ENCODE results near the gene KLHDC3. TPM values are rescaled to one million over a fixed set of nuclear protein-coding genes. Genes with fewer than 3 reads are reported as not detected.
A peak's percentile ranks its signal among the peaks of the same experiment; 100 is the strongest.

KLHDC3 gene
- total and polyA plus RNA-seq, 2 of the 13 experiments (the other 11 are each of a cell fraction or from before 2014, with no cell fraction given) = 78.3 to 91.5 TPM

GRCh38 chr6:43021270-43022047 lies 7.4 kb downstream of the KLHDC3 start, which contains the start of gene RRP36 (continued):
- TF ChIP-seq HIVEP1 (CRISPR knock-in tag; IDR thresholded peaks at IDR 0.05) (peak; percentile 92; the same call in 1 of the 2 replicates), ZNF773 (CRISPR knock-in tag; IDR thresholded peaks at IDR 0.05; ENCODE audit: borderline replicate concordance) (peak; percentile 45; the same call in 1 of the 2 replicates), GFI1 (CRISPR knock-in tag; IDR thresholded peaks at IDR 0.05; ENCODE audit: borderline replicate concordance) (no peak), NR3C1 (CRISPR knock-in tag; IDR thresholded peaks at IDR 0.05) (no peak), BHLHE40 (IDR thresholded peaks at IDR 0.05; ENCODE audit: low read length) (no peak), SIX1 (CRISPR knock-in tag; IDR thresholded peaks at IDR 0.05; ENCODE audit: borderline replicate concordance) (no peak), ZNF737 (CRISPR knock-in tag; IDR thresholded peaks at IDR 0.05; ENCODE audit: borderline replicate concordance) (no peak), ZSCAN25 (CRISPR knock-in tag; IDR thresholded peaks at IDR 0.05) (peak; percentile 49; the same call in 1 of the 2 replicates), ZNF282 (IDR thresholded peaks at IDR 0.05; ENCODE audit: partially characterized antibody) (no peak), KDM1A (CRISPR knock-in tag; IDR thresholded peaks at IDR 0.05) (no peak), CREM (IDR thresholded peaks at IDR 0.05) (peak; percentile 50; the same call in 1 of the 2 replicates), CREM (CRISPR knock-in tag; IDR thresholded peaks at IDR 0.05) (no peak), PBX3 (CRISPR knock-in tag; IDR thresholded peaks at IDR 0.05; ENCODE audit: borderline replicate concordance) (no peak), MZF1 (CRISPR knock-in tag; IDR thresholded peaks at IDR 0.05; ENCODE audit: borderline replicate concordance) (no peak), MXD1 (CRISPR knock-in tag; IDR thresholded peaks at IDR 0.05) (peak; percentile 44), TCF12 (IDR thresholded peaks at IDR 0.05) (no peak), TCF12 (CRISPR knock-in tag; IDR thresholded peaks at IDR 0.05) (0 out of 2 replicates have a peak, but pooled peaks have one; percentile 17), KLF16 (CRISPR knock-in tag; IDR thresholded peaks at IDR 0.05) (peak in 1 of 2 experiments; percentile 76; a peak in 1 of 4 replicates)
- TF ChIP-seq, protein P1, sequence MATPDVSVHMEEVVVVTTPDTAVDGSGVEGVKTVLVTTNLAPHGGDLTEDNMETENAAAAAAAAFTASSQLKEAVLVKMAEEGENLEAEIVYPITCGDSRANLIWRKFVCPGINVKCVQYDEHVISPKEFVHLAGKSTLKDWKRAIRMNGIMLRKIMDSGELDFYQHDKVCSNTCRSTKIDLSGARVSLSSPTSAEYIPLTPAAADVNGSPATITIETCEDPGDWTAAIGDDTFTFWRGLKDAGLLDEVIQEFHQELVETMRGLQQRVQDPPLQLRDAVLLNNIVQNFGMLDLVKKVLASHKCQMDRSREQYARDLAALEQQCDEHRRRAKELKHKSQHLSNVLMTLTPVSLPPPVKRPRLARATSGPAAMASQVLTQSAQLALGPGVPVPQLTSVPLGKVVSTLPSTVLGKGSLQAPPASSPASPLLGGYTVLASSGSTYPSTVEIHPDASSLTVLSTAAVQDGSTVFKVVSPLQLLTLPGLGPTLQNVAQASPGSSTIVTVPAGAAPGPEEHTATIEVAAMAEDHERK (CRISPR knock-in tag; IDR thresholded peaks at IDR 0.05; ENCODE audit: low read depth) = peak; percentile 82
- TF ChIP-seq, protein P2, sequence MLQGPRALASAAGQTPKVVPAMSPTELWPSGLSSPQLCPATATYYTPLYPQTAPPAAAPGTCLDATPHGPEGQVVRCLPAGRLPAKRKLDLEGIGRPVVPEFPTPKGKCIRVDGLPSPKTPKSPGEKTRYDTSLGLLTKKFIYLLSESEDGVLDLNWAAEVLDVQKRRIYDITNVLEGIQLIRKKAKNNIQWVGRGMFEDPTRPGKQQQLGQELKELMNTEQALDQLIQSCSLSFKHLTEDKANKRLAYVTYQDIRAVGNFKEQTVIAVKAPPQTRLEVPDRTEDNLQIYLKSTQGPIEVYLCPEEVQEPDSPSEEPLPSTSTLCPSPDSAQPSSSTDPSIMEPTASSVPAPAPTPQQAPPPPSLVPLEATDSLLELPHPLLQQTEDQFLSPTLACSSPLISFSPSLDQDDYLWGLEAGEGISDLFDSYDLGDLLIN (CRISPR knock-in tag; IDR thresholded peaks at IDR 0.05; ENCODE audit: borderline replicate concordance) = peak; percentile 68; the same call in 1 of the 2 replicates
- TF ChIP-seq, protein P3, sequence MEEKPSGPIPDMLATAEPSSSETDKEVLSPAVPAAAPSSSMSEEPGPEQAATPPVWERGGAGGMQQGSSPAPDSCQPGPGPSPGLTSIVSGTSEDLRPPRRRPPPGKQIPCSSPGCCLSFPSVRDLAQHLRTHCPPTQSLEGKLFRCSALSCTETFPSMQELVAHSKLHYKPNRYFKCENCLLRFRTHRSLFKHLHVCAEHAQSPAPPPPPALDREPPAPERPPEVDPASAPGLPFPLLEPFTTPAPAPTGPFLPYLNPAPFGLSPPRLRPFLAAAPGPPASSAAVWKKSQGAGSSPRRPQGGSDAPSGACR (CRISPR knock-in tag; IDR thresholded peaks at IDR 0.05) = peak; percentile 87; the same call in 1 of the 2 replicates
- TF ChIP-seq, protein P4, sequence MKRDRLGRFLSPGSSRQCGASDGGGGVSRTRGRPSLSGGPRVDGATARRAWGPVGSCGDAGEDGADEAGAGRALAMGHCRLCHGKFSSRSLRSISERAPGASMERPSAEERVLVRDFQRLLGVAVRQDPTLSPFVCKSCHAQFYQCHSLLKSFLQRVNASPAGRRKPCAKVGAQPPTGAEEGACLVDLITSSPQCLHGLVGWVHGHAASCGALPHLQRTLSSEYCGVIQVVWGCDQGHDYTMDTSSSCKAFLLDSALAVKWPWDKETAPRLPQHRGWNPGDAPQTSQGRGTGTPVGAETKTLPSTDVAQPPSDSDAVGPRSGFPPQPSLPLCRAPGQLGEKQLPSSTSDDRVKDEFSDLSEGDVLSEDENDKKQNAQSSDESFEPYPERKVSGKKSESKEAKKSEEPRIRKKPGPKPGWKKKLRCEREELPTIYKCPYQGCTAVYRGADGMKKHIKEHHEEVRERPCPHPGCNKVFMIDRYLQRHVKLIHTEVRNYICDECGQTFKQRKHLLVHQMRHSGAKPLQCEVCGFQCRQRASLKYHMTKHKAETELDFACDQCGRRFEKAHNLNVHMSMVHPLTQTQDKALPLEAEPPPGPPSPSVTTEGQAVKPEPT (CRISPR knock-in tag; IDR thresholded peaks at IDR 0.05; ENCODE audit: low read depth) = no peak
